AG04449 (cell line): ENCODE results near the gene SUGT1.
A peak's percentile ranks its signal among the peaks of the same experiment; 100 is the strongest.

Source experiments
- CTCF ChIA-PET: fragments of 350-600 bp; formaldehyde crosslinking; extraction: SDS; loops from one replicate; lab custom pipeline; 2021; ENCODE audit warnings: antibody characterized with exemption; lab: Yijun Ruan, JAX
- POLR2A ChIA-PET: fragments of 400-600, 350-600 bp; formaldehyde crosslinking; extraction: SDS; loops from one replicate; lab custom pipeline; 2020; ENCODE audit warnings: antibody characterized with exemption, inconsistent platforms; lab: Yijun Ruan, JAX
- DNase-seq: peaks from one replicate; pipeline ENCODE4 v3.0.0-alpha.2; 2010; ENCODE audit warnings: low read depth, low spot score
- H3K4me3 ChIP-seq: 2 replicates; pipeline ENCODE4 v1.5.1; 2011; ENCODE audit warnings: low read depth, mild to moderate bottlenecking, control low read depth, low read length
- TF ChIP-seq, protein P1 (sequence below): IDR thresholded peaks from one replicate; pipeline ENCODE4 v1.5.1; 2011; ENCODE audit warnings: mild to moderate bottlenecking, moderate library complexity, low read length, control low read depth, inconsistent platforms; ENCODE audit not compliant: insufficient read depth; ENCODE audit errors: missing control alignments

Gene SUGT1

DNA sequence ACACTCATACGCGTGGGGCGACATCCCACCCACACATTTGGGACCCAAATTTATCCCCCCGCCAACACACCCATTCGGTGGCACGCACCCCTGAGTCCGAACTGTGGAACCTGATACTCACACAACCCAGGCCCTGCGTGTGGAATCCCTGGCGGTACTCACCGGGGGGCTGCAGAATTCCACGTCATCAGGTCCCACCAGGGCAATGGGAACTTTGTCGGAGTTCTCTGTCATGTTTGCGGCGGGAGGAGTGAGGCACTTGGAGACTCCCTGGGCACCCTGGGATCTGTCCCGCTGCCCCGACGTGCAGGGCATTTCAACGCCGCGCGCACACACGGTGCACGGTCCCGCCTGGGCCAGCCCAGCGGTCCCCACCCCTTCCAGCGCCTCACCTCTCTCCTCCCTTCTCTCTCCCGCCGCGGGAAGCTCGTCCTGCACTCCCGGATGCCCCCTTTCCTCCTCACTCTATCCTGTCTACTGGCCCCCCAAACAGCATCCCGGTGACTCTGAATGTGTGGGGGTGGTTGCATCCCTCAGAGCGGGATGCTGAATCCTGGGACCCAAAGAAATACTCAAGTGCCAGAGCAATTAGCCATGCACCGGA, 86.9 kb downstream of the SUGT1 start, which contains the start of gene CNMD:
TSS of gene CNMD (minus strand) at position 353 of the 604 bp plus-strand sequence. CDS start at position 234, 119 bp downstream.
- DNase-seq: no peak
- TF ChIP-seq, protein P1, sequence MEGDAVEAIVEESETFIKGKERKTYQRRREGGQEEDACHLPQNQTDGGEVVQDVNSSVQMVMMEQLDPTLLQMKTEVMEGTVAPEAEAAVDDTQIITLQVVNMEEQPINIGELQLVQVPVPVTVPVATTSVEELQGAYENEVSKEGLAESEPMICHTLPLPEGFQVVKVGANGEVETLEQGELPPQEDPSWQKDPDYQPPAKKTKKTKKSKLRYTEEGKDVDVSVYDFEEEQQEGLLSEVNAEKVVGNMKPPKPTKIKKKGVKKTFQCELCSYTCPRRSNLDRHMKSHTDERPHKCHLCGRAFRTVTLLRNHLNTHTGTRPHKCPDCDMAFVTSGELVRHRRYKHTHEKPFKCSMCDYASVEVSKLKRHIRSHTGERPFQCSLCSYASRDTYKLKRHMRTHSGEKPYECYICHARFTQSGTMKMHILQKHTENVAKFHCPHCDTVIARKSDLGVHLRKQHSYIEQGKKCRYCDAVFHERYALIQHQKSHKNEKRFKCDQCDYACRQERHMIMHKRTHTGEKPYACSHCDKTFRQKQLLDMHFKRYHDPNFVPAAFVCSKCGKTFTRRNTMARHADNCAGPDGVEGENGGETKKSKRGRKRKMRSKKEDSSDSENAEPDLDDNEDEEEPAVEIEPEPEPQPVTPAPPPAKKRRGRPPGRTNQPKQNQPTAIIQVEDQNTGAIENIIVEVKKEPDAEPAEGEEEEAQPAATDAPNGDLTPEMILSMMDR: no peak
- CTCF ChIA-PET: interaction anchor here (1.3 kb wide), 1 partner anchor 131 kb away, joined by 3 read pairs; no protein-coding TSS in a partner anchor
- peak within 1 kb of the TSS; percentile 25; the same call in 1 of the 2 replicates for H3K4me3 ChIP-seq
- POLR2A ChIA-PET: interaction anchor here (0.6 kb wide), 1 partner anchor 669 kb away, joined by 3 read pairs; no protein-coding TSS in a partner anchor

DNA sequence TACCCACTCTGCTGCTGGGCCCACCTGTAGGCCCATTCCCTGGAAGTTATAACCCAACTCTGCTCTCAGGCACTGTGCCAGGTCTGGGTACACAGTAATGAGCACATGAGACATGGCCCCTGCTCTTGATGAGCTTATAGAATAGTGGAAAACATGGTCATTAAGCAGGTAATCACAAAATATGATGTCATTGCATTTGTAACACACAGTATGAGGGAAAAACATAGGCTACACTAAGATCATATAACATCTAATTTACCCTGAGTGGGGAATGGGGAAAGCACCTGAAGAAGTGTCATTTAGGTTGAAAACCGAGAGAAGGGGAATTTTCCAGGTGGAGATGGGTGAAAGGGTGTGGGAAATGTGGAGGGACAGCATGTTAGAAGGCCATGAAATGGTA, 90.9 kb downstream of the SUGT1 start:
- no peak for DNase-seq
- TF ChIP-seq, protein P1: no peak
- POLR2A ChIA-PET: no interaction called here
- H3K4me3 ChIP-seq: no peak overlapping the region
- CTCF ChIA-PET: no interaction called here

DNA sequence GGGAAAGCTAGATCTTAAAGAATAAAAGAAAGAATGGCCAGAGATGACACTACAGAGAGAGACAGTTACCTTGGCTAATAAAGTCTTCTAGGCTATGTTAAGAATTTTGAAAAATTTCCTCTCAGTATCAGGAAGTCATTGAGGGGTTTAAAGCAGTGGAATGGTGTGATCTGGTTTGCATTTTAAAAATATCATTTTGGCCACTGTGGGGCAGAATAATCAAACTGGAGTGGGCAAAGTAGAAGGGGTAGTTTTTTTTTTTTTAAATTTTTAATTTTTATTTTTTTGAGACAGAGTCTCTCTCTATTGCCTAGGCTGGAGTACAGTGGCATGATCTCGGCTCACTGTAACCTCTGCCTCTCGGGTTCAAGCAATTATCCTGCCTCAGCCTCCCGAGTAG, 91.4 kb downstream of the SUGT1 start:
- ChIA-PET POLR2A (no interaction called here), CTCF (no interaction called here)
- H3K4me3 ChIP-seq: no peak overlapping the region
- TF ChIP-seq, protein P1: no peak
- no peak for DNase-seq

DNA sequence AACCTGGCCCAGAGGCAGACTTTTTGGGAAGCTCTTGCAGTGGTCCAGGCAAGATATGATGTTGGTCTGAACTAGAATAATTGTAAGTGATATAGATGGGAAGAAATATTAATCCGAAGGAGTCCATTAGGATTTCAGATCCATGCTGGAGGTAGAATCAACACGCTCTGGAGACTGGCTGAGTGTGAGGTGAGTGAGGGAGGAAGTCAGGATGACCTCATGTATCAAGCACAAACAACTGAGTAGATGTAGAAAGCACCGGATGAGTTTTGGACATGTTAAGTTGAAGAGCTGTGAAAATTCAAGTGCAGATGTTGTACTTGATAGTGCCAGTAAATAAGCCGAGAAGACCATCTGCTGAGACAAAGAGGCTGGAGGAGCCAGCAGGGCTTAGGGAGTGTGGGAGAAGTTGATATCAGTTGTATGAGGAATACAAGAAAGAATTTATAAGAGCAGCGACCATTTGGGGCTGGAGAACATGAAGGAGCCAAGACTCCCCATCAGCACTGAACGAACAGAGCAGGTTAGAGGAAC, 92.3 kb downstream of the SUGT1 start:
- CTCF ChIA-PET: no interaction called here
- H3K4me3 ChIP-seq: no peak overlapping the region

DNA sequence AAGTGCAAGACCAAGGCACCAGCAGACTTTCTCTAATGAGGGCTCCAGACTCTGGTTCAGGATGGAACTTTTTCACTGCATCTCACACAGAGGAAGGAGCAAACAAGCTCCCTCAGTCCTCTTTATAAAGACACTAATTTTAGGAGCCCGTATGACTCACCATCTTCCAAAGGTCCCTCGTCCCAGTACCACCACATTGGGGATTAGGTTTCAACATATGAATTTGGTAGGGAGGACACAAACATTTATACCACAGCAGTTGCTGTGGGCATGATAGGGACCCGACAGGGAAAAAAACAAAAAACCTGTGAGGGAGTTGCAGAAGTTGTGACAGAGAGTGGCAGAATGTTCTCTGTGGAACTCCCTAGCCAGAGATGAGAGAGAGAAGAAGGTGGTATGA, 93.5 kb downstream of the SUGT1 start:
- ChIA-PET POLR2A (no interaction called here), CTCF (no interaction called here)
- no peak for DNase-seq
- no peak overlapping the region for H3K4me3 ChIP-seq
- TF ChIP-seq, protein P1: no peak

More for the DNA sequence above, 92.3 kb downstream of the SUGT1 start:
- POLR2A ChIA-PET: no interaction called here
- TF ChIP-seq, protein P1: no peak
- no peak for DNase-seq

DNA sequence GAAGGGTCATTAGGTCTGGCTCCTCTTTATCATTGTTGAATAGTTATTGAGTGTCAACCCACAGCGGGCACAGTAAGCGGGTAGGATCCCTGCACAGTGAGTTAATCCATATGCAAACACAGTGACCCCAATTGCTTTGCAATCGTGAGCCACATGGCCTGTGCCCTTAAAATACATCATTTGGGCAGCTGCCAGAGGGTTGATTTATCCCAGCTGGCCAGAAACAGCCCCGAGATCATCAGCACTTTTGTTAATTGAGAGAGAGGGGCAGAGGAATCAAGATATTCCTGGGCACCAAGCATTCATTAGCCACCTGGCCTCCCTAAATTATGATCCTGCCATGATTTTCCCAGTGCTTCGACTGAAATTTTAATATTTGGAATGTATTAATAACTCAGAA, 96.8 kb downstream of the SUGT1 start:
- no peak for DNase-seq
- ChIA-PET CTCF (no interaction called here), POLR2A (no interaction called here)
- TF ChIP-seq, protein P1: no peak
- H3K4me3 ChIP-seq: no peak overlapping the region
